DMS153 treated with DMSO at 0.1 percent for 48 hours (cell line): ENCODE measurements around the gene DDX53.

Experiments
- DNase-seq: peaks from one replicate; lab custom pipeline; 2025; ENCODE audit not compliant: unreplicated experiment; lab: John Stamatoyannopoulos, UW

DDX53 gene

DNA sequence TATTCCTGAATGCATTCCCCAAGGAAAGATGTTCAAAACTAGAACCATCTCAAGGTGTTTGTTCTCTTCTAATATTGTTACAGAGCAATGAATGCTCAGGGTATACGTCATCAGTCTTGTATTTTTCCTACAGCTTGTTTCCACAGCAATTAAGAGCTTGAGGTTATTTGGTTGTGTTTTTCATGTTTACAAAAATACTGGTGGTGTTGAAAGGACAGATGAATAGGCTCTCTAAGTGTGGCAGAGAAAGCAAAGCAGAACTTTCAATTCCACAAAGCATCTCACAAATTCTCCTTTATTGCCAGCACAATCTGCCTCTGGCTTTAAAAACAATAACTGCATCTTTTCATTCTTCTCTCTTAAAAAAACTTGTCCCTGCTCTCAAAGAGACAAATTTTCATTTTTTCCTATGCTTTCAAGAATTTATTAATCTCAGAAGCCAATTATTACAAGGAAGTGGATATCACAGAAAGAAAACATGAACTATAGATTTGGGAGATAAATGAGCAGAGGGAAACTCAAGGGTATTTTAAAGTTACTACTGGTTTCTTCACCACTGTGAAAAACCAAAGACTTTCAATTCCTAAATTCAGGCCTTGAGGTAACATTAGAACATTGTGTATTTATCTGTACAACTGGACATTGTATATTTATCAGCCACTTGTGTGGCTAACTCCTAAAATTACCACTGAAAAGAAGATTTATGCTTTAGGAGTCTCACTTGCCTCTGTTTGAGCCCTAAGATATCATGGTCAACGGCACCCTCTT, 49.2 kb downstream of the DDX53 start:
- no peak for DNase-seq

DNA sequence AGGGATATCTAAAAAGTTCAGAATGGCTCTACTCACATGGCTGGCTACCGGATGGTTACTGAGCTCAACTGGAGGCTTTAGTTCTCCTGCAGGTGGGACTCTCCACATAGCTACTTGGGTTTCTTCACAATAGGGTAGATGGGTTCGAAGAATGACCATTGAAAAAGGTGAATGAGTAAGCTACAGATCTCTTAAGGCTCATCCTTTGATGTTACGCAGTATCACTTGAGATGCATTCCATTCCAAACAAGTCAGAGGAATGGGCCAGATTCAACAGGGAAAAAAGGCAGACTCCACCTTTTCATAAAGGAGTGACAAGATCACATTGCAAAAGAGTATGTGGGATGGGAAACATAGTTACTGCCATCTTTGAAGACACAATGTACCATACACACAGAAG, 52.6 kb downstream of the DDX53 start:
- DNase-seq = no peak
